HepG2 (cell line): ENCODE measurements around the gene BMP2K. TPM values are rescaled to one million over a fixed set of nuclear protein-coding genes. Genes with fewer than 3 reads are reported as not detected.

Experiments
- ATAC-seq: fragments of 200-7000 bp; cut with Tn5 transposase; 3 replicates; pipeline ENCODE4 v1.9.1; 2020; ENCODE audit warnings: mild to moderate bottlenecking, moderate library complexity
- BruUV-seq: library from RNA; stranded (reverse); fragments of 400-500 nt; replicated peaks from 2 replicates; lab custom pipeline; 2021; lab: Mats Ljungman, UMichigan
- CTCF ChIA-PET: fragments of 300-600 bp; formaldehyde crosslinking; extraction: SDS; loops from one replicate; lab custom pipeline; 2021; ENCODE audit warnings: low total read pairs, inconsistent platforms, low intra/inter-chr PET ratio; lab: Yijun Ruan, JAX
- POLR2A ChIA-PET: fragments of 350-600 bp; sonication (Branson Sonifier 250); formaldehyde crosslinking; loops from one replicate; lab custom pipeline; 2020; ENCODE audit warnings: antibody characterized with exemption, inconsistent platforms; lab: Yijun Ruan, JAX
- DNase-seq: peaks from one replicate; pipeline ENCODE4 v3.0.0-alpha.2; 2015; ENCODE audit warnings: low spot score
- FAIRE-seq: peaks from 3 replicates; lab custom pipeline; 2011; peaks lifted over from hg19 to GRCh38; lab: Jason Lieb, UNC
- H2AFZ ChIP-seq: one replicate; pipeline ENCODE4 v1.6.1; 2011; ENCODE audit warnings: low read length, inconsistent platforms
- H3K27ac ChIP-seq: fragments of 300-600 bp; 3 replicates; pipeline ENCODE4 v1.8.0; 2011; ENCODE audit warnings: mixed run types, mild to moderate bottlenecking, mixed read lengths, low read length, inconsistent platforms; ENCODE audit not compliant: insufficient read depth; ENCODE audit errors: extremely low read length
- H3K27me3 ChIP-seq, 2 experiments: fragments of 200-600 bp in 1 of 2; 2 replicates in 1 of 2; 3 replicates in 1 of 2; pipeline versions ENCODE4 v1.6.0 to v1.8.0; 2011; ENCODE audit warnings: low read length in 2 of 2, mild to moderate bottlenecking in 2 of 2, moderate library complexity in 2 of 2, inconsistent platforms in 1 of 2; ENCODE audit not compliant: insufficient read depth in 2 of 2, control insufficient read depth in 1 of 2
- H3K36me3 ChIP-seq, 2 experiments: fragments of 200-600 bp in 1 of 2; replicated peaks in 1 of 2; 2 replicates in 1 of 2; 3 replicates in 1 of 2; pipeline versions ENCODE4 v1.5.1 to v1.8.0; 2011; ENCODE audit warnings: low read length in 2 of 2, inconsistent platforms in 1 of 2; ENCODE audit not compliant: insufficient read depth in 2 of 2, control insufficient read depth in 1 of 2
- H3K4me1 ChIP-seq: 2 replicates; pipeline ENCODE4 v1.5.1; 2012; ENCODE audit warnings: low read length, inconsistent platforms; ENCODE audit not compliant: insufficient read depth
- H3K4me2 ChIP-seq: 2 replicates; pipeline ENCODE4 v1.6.0; 2011; ENCODE audit warnings: low read depth, low read length, inconsistent platforms
- H3K4me3 ChIP-seq, 3 experiments: fragments of 200-600 bp in 1 of 3; sonication (generic), shearing (Covaris generic) in 1 of 3; replicated peaks in 1 of 3; 2 replicates each; pipeline ENCODE4 v1.5.1; 2011 to 2016; ENCODE audit warnings: low read length in 3 of 3, inconsistent platforms in 2 of 3, low read depth in 2 of 3, mild to moderate bottlenecking in 2 of 3, control low read depth in 1 of 3, mixed read lengths in 1 of 3; ENCODE audit not compliant: insufficient read depth in 1 of 3
- H3K79me2 ChIP-seq: one replicate; pipeline ENCODE4 v1.6.1; 2011; ENCODE audit warnings: low read length, inconsistent platforms; ENCODE audit not compliant: insufficient read depth
- H3K9ac ChIP-seq: 2 replicates; pipeline ENCODE4 v1.6.0; 2011; ENCODE audit warnings: mild to moderate bottlenecking, low read depth, low read length, inconsistent platforms; ENCODE audit not compliant: insufficient read depth
- H3K9me3 ChIP-seq: 2 replicates; pipeline ENCODE4 v1.5.1; 2012; ENCODE audit warnings: mild to moderate bottlenecking, low read length
- H4K20me1 ChIP-seq: 2 replicates; pipeline ENCODE4 v1.6.0; 2011; ENCODE audit warnings: inconsistent platforms, mild to moderate bottlenecking, low read length, moderate library complexity; ENCODE audit not compliant: insufficient read depth
- CBFB ChIP-seq: sonication (generic); formaldehyde crosslinking; IDR thresholded peaks from 2 replicates; pipeline ENCODE4 v1.4.0; 2020; ENCODE audit warnings: missing genetic modification reagents
- NR3C1 ChIP-seq: sonication (generic); formaldehyde crosslinking; IDR thresholded peaks from 2 replicates; pipeline ENCODE4 v1.4.0; 2020; ENCODE audit warnings: missing genetic modification reagents
- SIX1 ChIP-seq: sonication (generic); formaldehyde crosslinking; IDR thresholded peaks from 2 replicates; pipeline ENCODE4 v1.4.0; 2020; ENCODE audit warnings: missing genetic modification reagents, borderline replicate concordance
- SMC3 ChIP-seq: IDR thresholded peaks from 2 replicates; pipeline ENCODE4 v1.6.1; 2011; ENCODE audit warnings: low read length, improper control_type of control experiment
- STAG1 ChIP-seq: sonication (generic); formaldehyde crosslinking; IDR thresholded peaks from 2 replicates; pipeline ENCODE4 v1.4.0; 2020; ENCODE audit warnings: missing genetic modification reagents
- ZFP37 ChIP-seq: sonication (generic); formaldehyde crosslinking; IDR thresholded peaks from 2 replicates; pipeline ENCODE4 v1.4.0; 2020; ENCODE audit warnings: missing genetic modification reagents, borderline replicate concordance
- ZNF564 ChIP-seq: sonication (generic); formaldehyde crosslinking; IDR thresholded peaks from 2 replicates; pipeline ENCODE4 v1.8.1; 2023; ENCODE audit warnings: mild to moderate bottlenecking, missing genetic modification reagents
- WGBS: methylation state at CpG from one replicate; pipeline ENCODE4 v1.1.6; 2017; ENCODE audit warnings: low lambda C conversion rate; 5-methylcytosine and 5-hydroxymethylcytosine counted together
- in situ Hi-C: cut with HindIII; loops from 2 replicates; pipeline ENCODE4 v1.10.0; 2017; ENCODE audit warnings: low pct_unique_long_range_greater_than_20kb; ENCODE audit not compliant: extremely low pct_ligation_motif_present
- intact Hi-C: fragments of 100-400 bp; cut with micrococcal nuclease; formaldehyde crosslinking; loops from one replicate; pipeline ENCODE4 v1.10.0; 2022; ENCODE audit not compliant: unreplicated experiment
- polyA plus RNA-seq, 8 experiments: library from polyadenylated mRNA; depleted of rRNA in 3 of 8; stranded (reverse) in 7 of 8; unstranded in 1 of 8; fragments of >200 nt; fragmentation: Illumina TruSeq in 4 of 8; extraction: Trizol in 4 of 8; gene quantifications; 2 replicates each; pipeline versions ENCODE4 v1.2.1 to v1.2.3, GENCODE V29; 2011 to 2016; ENCODE audit warnings: low read depth in 4 of 8, missing spikeins in 1 of 8, mixed read lengths in 1 of 8; ENCODE audit not compliant: insufficient read depth in 1 of 8
- total RNA-seq, 5 experiments: library from RNA; depleted of rRNA; stranded (reverse); fragments of >200 nt; fragmentation: Illumina TruSeq; extraction: Trizol; gene quantifications; 2 replicates each; pipeline ENCODE4 v1.2.3, GENCODE V29; 2016; ENCODE audit warnings: low read depth in 1 of 5
- TF ChIP-seq, protein P1 (sequence below): sonication (generic); formaldehyde crosslinking; IDR thresholded peaks from 2 replicates; pipeline ENCODE4 v1.5.1; 2020; ENCODE audit warnings: mild to moderate bottlenecking, missing genetic modification reagents, borderline replicate concordance
- TF ChIP-seq, protein P2 (sequence below): sonication (generic); formaldehyde crosslinking; IDR thresholded peaks from 2 replicates; pipeline ENCODE4 v1.5.0; 2020; ENCODE audit warnings: mild to moderate bottlenecking, missing genetic modification reagents, moderate library complexity

BMP2K gene
- total and polyA plus RNA-seq, 2 of the 13 experiments (the other 11 are each of a cell fraction or from before 2014, with no cell fraction given) = 8.6 to 15.2 TPM

DNA sequence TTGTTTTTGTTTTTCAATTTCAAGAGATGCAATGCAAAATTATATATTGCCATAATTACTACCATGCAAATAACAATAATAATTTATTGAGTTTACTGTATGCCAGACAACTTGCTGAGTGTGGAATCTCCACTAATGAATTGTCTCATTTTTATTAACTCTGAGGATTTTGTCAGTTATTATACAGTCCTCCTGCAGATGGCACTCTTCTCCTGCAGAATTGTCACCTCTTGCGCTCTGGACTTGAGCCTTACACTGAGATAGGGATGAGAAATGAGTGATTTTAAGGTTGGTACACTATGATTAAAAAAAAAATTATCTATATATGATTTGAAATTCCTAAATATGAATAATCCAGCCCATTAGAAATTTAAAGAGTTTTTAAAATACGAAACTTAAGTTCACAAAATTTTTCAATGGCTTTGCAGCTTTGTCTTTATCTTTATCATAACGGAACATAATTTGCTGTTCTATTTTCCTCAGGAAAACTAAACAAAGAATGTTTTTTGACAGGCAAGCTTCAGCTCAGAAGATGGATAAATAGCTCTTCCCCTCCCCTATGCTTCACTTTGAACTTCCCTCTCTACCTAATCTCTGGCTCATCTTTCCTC, 175.8 kb downstream of the BMP2K start:
- in situ Hi-C loops = loop anchor here (10.0 kb wide), 1 partner anchor 1263 kb away; no protein-coding TSS in a partner anchor
- Histone ChIP-seq H4K20me1 (no peaks in the 10 kb centered on the region), H3K27ac (no peak overlapping the region), H3K9ac (no peak overlapping the region), H3K4me2 (no peak overlapping the region), H3K27me3 (0 out of 5 replicates have a peak, but pooled peaks cover 0 to 8% of the 10 kb centered on the region in 2 experiments), H3K79me2 (no peaks in the 10 kb centered on the region), H2AFZ (no peak overlapping the region), H3K4me1 (no peaks in the 10 kb centered on the region), H3K9me3 (no peaks in the 10 kb centered on the region), H3K36me3 (no peaks in the 10 kb centered on the region), H3K4me3 (no peak overlapping the region)
- POLR2A ChIA-PET = no interaction called here
- intact Hi-C loops = loop anchor here (1.0 to 10.0 kb wide), 5 partner anchors 624 to 1385 kb away; partner anchors contain the start of gene CFAP299
- 26% methylated on average over 3 of the region's 3 CpGs for WGBS
- TF ChIP-seq ZFP37 (CRISPR knock-in tag) (no peak), ZNF564 (no peak), SIX1 (CRISPR knock-in tag) (no peak), CBFB (CRISPR knock-in tag) (no peak), STAG1 (CRISPR knock-in tag) (peak; percentile 80), NR3C1 (CRISPR knock-in tag) (no peak), SMC3 (peak; percentile 32; the same call in 1 of the 2 replicates)
- TF ChIP-seq, protein P1, sequence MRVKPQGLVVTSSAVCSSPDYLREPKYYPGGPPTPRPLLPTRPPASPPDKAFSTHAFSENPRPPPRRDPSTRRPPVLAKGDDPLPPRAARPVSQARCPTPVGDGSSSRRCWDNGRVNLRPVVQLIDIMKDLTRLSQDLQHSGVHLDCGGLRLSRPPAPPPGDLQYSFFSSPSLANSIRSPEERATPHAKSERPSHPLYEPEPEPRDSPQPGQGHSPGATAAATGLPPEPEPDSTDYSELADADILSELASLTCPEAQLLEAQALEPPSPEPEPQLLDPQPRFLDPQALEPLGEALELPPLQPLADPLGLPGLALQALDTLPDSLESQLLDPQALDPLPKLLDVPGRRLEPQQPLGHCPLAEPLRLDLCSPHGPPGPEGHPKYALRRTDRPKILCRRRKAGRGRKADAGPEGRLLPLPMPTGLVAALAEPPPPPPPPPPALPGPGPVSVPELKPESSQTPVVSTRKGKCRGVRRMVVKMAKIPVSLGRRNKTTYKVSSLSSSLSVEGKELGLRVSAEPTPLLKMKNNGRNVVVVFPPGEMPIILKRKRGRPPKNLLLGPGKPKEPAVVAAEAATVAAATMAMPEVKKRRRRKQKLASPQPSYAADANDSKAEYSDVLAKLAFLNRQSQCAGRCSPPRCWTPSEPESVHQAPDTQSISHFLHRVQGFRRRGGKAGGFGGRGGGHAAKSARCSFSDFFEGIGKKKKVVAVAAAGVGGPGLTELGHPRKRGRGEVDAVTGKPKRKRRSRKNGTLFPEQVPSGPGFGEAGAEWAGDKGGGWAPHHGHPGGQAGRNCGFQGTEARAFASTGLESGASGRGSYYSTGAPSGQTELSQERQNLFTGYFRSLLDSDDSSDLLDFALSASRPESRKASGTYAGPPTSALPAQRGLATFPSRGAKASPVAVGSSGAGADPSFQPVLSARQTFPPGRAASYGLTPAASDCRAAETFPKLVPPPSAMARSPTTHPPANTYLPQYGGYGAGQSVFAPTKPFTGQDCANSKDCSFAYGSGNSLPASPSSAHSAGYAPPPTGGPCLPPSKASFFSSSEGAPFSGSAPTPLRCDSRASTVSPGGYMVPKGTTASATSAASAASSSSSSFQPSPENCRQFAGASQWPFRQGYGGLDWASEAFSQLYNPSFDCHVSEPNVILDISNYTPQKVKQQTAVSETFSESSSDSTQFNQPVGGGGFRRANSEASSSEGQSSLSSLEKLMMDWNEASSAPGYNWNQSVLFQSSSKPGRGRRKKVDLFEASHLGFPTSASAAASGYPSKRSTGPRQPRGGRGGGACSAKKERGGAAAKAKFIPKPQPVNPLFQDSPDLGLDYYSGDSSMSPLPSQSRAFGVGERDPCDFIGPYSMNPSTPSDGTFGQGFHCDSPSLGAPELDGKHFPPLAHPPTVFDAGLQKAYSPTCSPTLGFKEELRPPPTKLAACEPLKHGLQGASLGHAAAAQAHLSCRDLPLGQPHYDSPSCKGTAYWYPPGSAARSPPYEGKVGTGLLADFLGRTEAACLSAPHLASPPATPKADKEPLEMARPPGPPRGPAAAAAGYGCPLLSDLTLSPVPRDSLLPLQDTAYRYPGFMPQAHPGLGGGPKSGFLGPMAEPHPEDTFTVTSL (CRISPR knock-in tag) = no peak
- TF ChIP-seq, protein P2, sequence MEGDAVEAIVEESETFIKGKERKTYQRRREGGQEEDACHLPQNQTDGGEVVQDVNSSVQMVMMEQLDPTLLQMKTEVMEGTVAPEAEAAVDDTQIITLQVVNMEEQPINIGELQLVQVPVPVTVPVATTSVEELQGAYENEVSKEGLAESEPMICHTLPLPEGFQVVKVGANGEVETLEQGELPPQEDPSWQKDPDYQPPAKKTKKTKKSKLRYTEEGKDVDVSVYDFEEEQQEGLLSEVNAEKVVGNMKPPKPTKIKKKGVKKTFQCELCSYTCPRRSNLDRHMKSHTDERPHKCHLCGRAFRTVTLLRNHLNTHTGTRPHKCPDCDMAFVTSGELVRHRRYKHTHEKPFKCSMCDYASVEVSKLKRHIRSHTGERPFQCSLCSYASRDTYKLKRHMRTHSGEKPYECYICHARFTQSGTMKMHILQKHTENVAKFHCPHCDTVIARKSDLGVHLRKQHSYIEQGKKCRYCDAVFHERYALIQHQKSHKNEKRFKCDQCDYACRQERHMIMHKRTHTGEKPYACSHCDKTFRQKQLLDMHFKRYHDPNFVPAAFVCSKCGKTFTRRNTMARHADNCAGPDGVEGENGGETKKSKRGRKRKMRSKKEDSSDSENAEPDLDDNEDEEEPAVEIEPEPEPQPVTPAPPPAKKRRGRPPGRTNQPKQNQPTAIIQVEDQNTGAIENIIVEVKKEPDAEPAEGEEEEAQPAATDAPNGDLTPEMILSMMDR (CRISPR knock-in tag) = peak; percentile 75
- ATAC-seq = peak; percentile 75
- FAIRE-seq = peak; percentile 61
- BruUV-seq = no TSS peak
- DNase-seq = peak; percentile 33
- CTCF ChIA-PET = interaction anchor here (0.9 to 1.6 kb wide), 4 partner anchors 624 to 1384 kb away, joined by 3 to 11 read pairs (median 8); partner anchors contain the start of gene CFAP299
